Endothelial cell of umbilical vein (primary cell): Measurements from ENCODE around the gene TLCD3B. TPM values are rescaled to one million over a fixed set of nuclear protein-coding genes. Genes with fewer than 3 reads are reported as not detected.

ENCODE experiments used
- BruUV-seq: library from RNA; stranded (reverse); fragments of 400-500 nt; replicated peaks from 2 replicates; lab custom pipeline; 2021; lab: Mats Ljungman, UMichigan
- CTCF ChIA-PET: fragments of 300-600, 350-600 bp; sonication (Branson Sonifier 250); formaldehyde crosslinking; loops from one replicate; lab custom pipeline; 2021; ENCODE audit warnings: antibody characterized with exemption, inconsistent platforms; lab: Charles Lee
- POLR2A ChIA-PET: fragments of 300-600, 350-600 bp; sonication (Branson Sonifier 250); formaldehyde crosslinking; loops from one replicate; lab custom pipeline; 2021; ENCODE audit warnings: antibody characterized with exemption, inconsistent platforms; lab: Charles Lee
- DNase-seq: peaks from one replicate; pipeline ENCODE4 v3.0.0-alpha.2; 2011; ENCODE audit warnings: low read depth, low spot score
- FAIRE-seq: peaks from 2 replicates; lab custom pipeline; 2011; peaks lifted over from hg19 to GRCh38; lab: Jason Lieb, UNC
- H2AFZ ChIP-seq: 2 replicates; pipeline ENCODE4 v1.6.0; 2012; ENCODE audit warnings: low read depth, low read length, control low read depth, inconsistent platforms
- H3K27ac ChIP-seq: 2 replicates; pipeline ENCODE4 v1.5.1; 2011; ENCODE audit warnings: low read depth, mild to moderate bottlenecking, control low read depth, low read length, moderate library complexity; ENCODE audit not compliant: insufficient read depth
- H3K27me3 ChIP-seq, 2 experiments: 2 replicates each; pipeline versions ENCODE4 v1.6.0 to v1.6.1; 2011; ENCODE audit warnings: low read length in 2 of 2, mixed read lengths in 1 of 2; ENCODE audit not compliant: control insufficient read depth in 2 of 2, insufficient read depth in 2 of 2
- H3K36me3 ChIP-seq, 2 experiments: 2 replicates in 1 of 2; 3 replicates in 1 of 2; pipeline ENCODE4 v1.5.1; 2011; ENCODE audit warnings: low read length in 2 of 2, mild to moderate bottlenecking in 1 of 2, moderate library complexity in 1 of 2; ENCODE audit not compliant: control insufficient read depth in 2 of 2, insufficient read depth in 2 of 2; ENCODE audit errors: extremely low read depth in 1 of 2
- H3K4me1 ChIP-seq: 3 replicates; pipeline ENCODE4 v1.5.1; 2011; ENCODE audit warnings: mild to moderate bottlenecking, low read length; ENCODE audit not compliant: control insufficient read depth, insufficient read depth; ENCODE audit errors: extremely low read depth
- H3K4me2 ChIP-seq: 2 replicates; pipeline ENCODE4 v1.6.1; 2011; ENCODE audit warnings: low read length, control low read depth, mixed read lengths; ENCODE audit not compliant: insufficient read depth
- H3K4me3 ChIP-seq, 3 experiments: fragments of 200-600 bp in 1 of 3; sonication (generic), shearing (Covaris generic) in 1 of 3; replicated peaks in 1 of 3; 2 replicates each; pipeline ENCODE4 v1.5.1; 2011 to 2016; ENCODE audit warnings: control low read depth in 3 of 3, low read length in 3 of 3, mild to moderate bottlenecking in 2 of 3, inconsistent platforms in 1 of 3, low read depth in 1 of 3, moderate library complexity in 1 of 3; ENCODE audit not compliant: insufficient read depth in 1 of 3
- H3K79me2 ChIP-seq: 2 replicates; pipeline ENCODE4 v1.6.0; 2012; ENCODE audit warnings: low read length, inconsistent platforms; ENCODE audit not compliant: control insufficient read depth, insufficient read depth
- H3K9ac ChIP-seq: replicated peaks from 2 replicates; pipeline ENCODE3; 2011; ENCODE audit warnings: low read length, control low read depth; ENCODE audit not compliant: insufficient read depth; ENCODE audit errors: extremely low read depth
- H3K9me1 ChIP-seq: replicated peaks from 3 replicates; pipeline ENCODE4 v1.6.0; 2011; ENCODE audit warnings: mild to moderate bottlenecking, low read length; ENCODE audit not compliant: control insufficient read depth, insufficient read depth; ENCODE audit errors: extremely low read depth
- H3K9me3 ChIP-seq: replicated peaks from 2 replicates; pipeline ENCODE4 v1.5.1; 2012; ENCODE audit warnings: low read length, inconsistent platforms; ENCODE audit not compliant: control insufficient read depth, insufficient read depth
- H4K20me1 ChIP-seq: replicated peaks from 2 replicates; pipeline ENCODE3; 2011; ENCODE audit warnings: mild to moderate bottlenecking, low read length; ENCODE audit not compliant: control insufficient read depth, insufficient read depth; ENCODE audit errors: extremely low read depth
- EZH2 ChIP-seq: IDR thresholded peaks from 2 replicates; pipeline ENCODE4 v1.6.1; 2012; ENCODE audit warnings: borderline replicate concordance, low read depth, mild to moderate bottlenecking, moderate library complexity, low read length, inconsistent platforms; ENCODE audit not compliant: severe bottlenecking
- FOS ChIP-seq: IDR thresholded peaks from 2 replicates; pipeline ENCODE4 v1.6.1; 2011; ENCODE audit warnings: mild to moderate bottlenecking, low read length, moderate library complexity, borderline replicate concordance; ENCODE audit not compliant: insufficient read depth
- GATA2 ChIP-seq: IDR thresholded peaks from 2 replicates; pipeline ENCODE4 v1.7.0; 2011; ENCODE audit warnings: low read depth, mild to moderate bottlenecking, moderate library complexity, mixed read lengths, low read length; ENCODE audit not compliant: insufficient read length, insufficient read depth
- JUN ChIP-seq: IDR thresholded peaks from 2 replicates; pipeline ENCODE4 v1.6.1; 2011; ENCODE audit warnings: borderline replicate concordance, low read depth; ENCODE audit not compliant: insufficient read length, insufficient read depth
- MYC ChIP-seq: IDR thresholded peaks from one replicate; pipeline ENCODE4 v1.6.1; 2011; ENCODE audit warnings: mild to moderate bottlenecking, low read depth, low read length
- POLR2A ChIP-seq: IDR thresholded peaks from 2 replicates; pipeline ENCODE4 v1.6.1; 2012; ENCODE audit warnings: low read depth, mild to moderate bottlenecking, control low read depth, low read length
- POLR2AphosphoS5 ChIP-seq: IDR thresholded peaks from 2 replicates; pipeline ENCODE4 v1.6.1; 2012; ENCODE audit warnings: low read depth, mild to moderate bottlenecking, control low read depth, low read length, moderate library complexity; ENCODE audit not compliant: insufficient read depth
- dilution Hi-C: fragments of 300-500 bp; cut with MboI; formaldehyde crosslinking; loops from one replicate; pipeline ENCODE4 v1.15.0; 2019; ENCODE audit warnings: low sequenced_read_pairs; ENCODE audit not compliant: extremely low pct_ligation_motif_present
- intact Hi-C: fragments of 100-400 bp; cut with micrococcal nuclease; formaldehyde crosslinking; loops from one replicate; pipeline ENCODE4 v1.10.0; 2022
- polyA plus RNA-seq, 4 experiments: library from polyadenylated mRNA; depleted of rRNA in 3 of 4; stranded (reverse) in 3 of 4; unstranded in 1 of 4; fragments of >200 nt; gene quantifications; 2 replicates each; pipeline versions ENCODE4 v1.2.1 to v1.2.3, GENCODE V29; 2011 to 2012; ENCODE audit warnings: missing spikeins in 1 of 4
- total RNA-seq: library from RNA; stranded (reverse); gene quantifications from 2 replicates; pipeline ENCODE4 v1.2.3, GENCODE V29; 2021
- TF ChIP-seq, protein P1 (sequence below): IDR thresholded peaks from 2 replicates; pipeline ENCODE4 v1.6.1; 2011; ENCODE audit not compliant: insufficient read depth, insufficient read length
- TF ChIP-seq, protein P2 (sequence below), 2 donors: IDR thresholded peaks; 1 replicate in 1 of 2; 2 replicates in 1 of 2; pipeline ENCODE4 v1.5.1; 2011; ENCODE audit warnings: low read length in 2 of 2, mild to moderate bottlenecking in 2 of 2, moderate library complexity in 2 of 2, control low read depth in 1 of 2, inconsistent platforms in 1 of 2, low read depth in 1 of 2; ENCODE audit not compliant: insufficient read depth in 1 of 2; ENCODE audit errors: extremely low read depth in 1 of 2

TLCD3B gene
- total and polyA plus RNA-seq, 2 donors (not counting 3 experiments of a cell fraction or from before 2014, with no cell fraction given): 0.37 to 0.86 TPM

DNA sequence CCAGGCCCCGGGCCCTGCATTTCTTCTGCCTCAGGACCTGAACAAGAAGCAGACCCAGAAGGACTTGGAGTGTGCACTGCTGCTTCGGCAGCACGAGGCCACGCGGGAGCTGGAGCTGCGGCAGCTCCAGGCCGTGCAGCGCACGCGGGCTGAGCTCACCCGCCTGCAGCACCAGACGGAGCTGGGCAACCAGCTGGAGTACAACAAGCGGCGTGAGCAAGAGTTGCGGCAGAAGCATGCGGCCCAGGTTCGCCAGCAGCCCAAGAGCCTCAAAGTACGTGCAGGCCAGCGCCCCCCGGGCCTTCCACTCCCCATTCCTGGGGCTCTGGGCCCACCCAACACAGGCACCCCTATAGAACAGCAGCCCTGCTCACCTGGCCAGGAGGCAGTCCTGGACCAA, 44.8 kb downstream of the TLCD3B start:
- no peak for TF ChIP-seq GATA2
- no peak for TF ChIP-seq MYC
- intact Hi-C loops (no loop called here), dilution Hi-C loops (no loop called here)
- H3K36me3 ChIP-seq: peaks cover 41 to 92% of the 10 kb centered on the region in 2 experiments
- no peak overlapping the region for H3K9ac ChIP-seq
- no peaks in the 10 kb centered on the region for H4K20me1 ChIP-seq
- FAIRE-seq (no peak), DNase-seq (no peak)
- H3K4me1 ChIP-seq: no peaks in the 10 kb centered on the region
- ChIA-PET CTCF (interaction anchor here (1.3 to 2.1 kb wide), 3 partner anchors 20 to 179 kb away, joined by 3 to 6 read pairs (median 3); no protein-coding TSS in a partner anchor), POLR2A (interaction anchor here (1.1 to 1.2 kb wide), 2 partner anchors 9 to 13 kb away, joined by 3 read pairs; partner anchors contain the start of gene HIRIP3)
- H3K79me2 ChIP-seq: peaks cover 2% of the 10 kb centered on the region
- no peak overlapping the region for H2AFZ ChIP-seq
- H3K9me1 ChIP-seq: no peaks in the 10 kb centered on the region
- no peak overlapping the region for H3K27ac ChIP-seq
- no peak overlapping the region for H3K4me3 ChIP-seq
- no peak overlapping the region for H3K4me2 ChIP-seq
- no peaks in the 10 kb centered on the region for H3K9me3 ChIP-seq
- BruUV-seq: no TSS peak
- H3K27me3 ChIP-seq: no peaks in the 10 kb centered on the region

DNA sequence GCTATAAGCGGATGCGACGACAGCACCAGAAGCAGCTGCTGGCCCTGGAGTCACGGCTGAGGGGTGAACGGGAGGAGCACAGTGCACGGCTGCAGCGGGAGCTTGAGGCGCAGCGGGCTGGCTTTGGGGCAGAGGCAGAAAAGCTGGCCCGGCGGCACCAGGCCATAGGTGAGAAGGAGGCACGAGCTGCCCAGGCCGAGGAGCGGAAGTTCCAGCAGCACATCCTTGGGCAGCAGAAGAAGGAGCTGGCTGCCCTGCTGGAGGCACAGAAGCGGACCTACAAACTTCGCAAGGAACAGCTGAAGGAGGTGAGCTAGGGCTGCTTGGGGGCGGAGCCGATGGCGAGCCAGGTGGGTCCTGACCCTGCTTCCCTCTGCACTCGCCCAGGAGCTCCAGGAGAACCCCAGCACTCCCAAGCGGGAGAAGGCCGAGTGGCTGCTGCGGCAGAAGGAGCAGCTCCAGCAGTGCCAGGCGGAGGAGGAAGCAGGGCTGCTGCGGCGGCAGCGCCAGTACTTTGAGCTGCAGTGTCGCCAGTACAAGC, 45.7 kb downstream of the TLCD3B start:
- Histone ChIP-seq H3K79me2 (peaks cover 3% of the 10 kb centered on the region), H4K20me1 (no peaks in the 10 kb centered on the region), H2AFZ (no peak overlapping the region), H3K27ac (no peak overlapping the region), H3K9ac (no peak overlapping the region), H3K4me1 (peaks cover under 1% of the 10 kb centered on the region), H3K4me2 (no peak overlapping the region), H3K9me1 (no peaks in the 10 kb centered on the region), H3K9me3 (no peaks in the 10 kb centered on the region), H3K36me3 (peaks cover 47 to 88% of the 10 kb centered on the region in 2 experiments), H3K27me3 (no peaks in the 10 kb centered on the region), H3K4me3 (no peak overlapping the region)
- FAIRE-seq (no peak), DNase-seq (no peak)
- ChIA-PET POLR2A (interaction anchor here (1.1 to 1.2 kb wide), 2 partner anchors 10 to 12 kb away, joined by 3 read pairs; partner anchors contain the start of gene HIRIP3), CTCF (interaction anchor here (0.7 to 2.1 kb wide), 4 partner anchors 11 to 178 kb away, joined by 3 to 6 read pairs (median 3); partner anchors contain the start of genes HIRIP3 and INO80E)
- TF ChIP-seq JUN (no peak), MYC (no peak), POLR2AphosphoS5 (no peak), EZH2 (no peak), FOS (no peak), GATA2 (no peak), POLR2A (no peak)
- TF ChIP-seq, protein P1, sequence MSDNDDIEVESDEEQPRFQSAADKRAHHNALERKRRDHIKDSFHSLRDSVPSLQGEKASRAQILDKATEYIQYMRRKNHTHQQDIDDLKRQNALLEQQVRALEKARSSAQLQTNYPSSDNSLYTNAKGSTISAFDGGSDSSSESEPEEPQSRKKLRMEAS: no peak
- TF ChIP-seq, protein P2, sequence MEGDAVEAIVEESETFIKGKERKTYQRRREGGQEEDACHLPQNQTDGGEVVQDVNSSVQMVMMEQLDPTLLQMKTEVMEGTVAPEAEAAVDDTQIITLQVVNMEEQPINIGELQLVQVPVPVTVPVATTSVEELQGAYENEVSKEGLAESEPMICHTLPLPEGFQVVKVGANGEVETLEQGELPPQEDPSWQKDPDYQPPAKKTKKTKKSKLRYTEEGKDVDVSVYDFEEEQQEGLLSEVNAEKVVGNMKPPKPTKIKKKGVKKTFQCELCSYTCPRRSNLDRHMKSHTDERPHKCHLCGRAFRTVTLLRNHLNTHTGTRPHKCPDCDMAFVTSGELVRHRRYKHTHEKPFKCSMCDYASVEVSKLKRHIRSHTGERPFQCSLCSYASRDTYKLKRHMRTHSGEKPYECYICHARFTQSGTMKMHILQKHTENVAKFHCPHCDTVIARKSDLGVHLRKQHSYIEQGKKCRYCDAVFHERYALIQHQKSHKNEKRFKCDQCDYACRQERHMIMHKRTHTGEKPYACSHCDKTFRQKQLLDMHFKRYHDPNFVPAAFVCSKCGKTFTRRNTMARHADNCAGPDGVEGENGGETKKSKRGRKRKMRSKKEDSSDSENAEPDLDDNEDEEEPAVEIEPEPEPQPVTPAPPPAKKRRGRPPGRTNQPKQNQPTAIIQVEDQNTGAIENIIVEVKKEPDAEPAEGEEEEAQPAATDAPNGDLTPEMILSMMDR (IDR thresholded peaks at IDR 0.05; ENCODE audit: extremely low read depth in 1 of 2, insufficient read depth in 1 of 2, low read depth in 1 of 2, low read length in 2 of 2): no peak
- TSS peak; percentile 6 for BruUV-seq
- dilution Hi-C loops (no loop called here), intact Hi-C loops (no loop called here)
